ENCODE results near the gene CD300LF.

CD300LF gene

GRCh38 chr17:74757931-74758847 is 45.5 kb upstream of the CD300LF start:
- no peak for DNase-seq (ENCODE audit: insufficient read length, low spot score)
- FAIRE-seq, result no peak
- no peak for TF ChIP-seq CTCF (IDR thresholded peaks at IDR 0.05; ENCODE audit: insufficient read depth, missing control alignments)

- FAIRE-seq (no peak), DNase-seq (ENCODE audit: insufficient read length, low spot score) (no peak)
- no peak for TF ChIP-seq CTCF (IDR thresholded peaks at IDR 0.05; ENCODE audit: insufficient read depth, missing control alignments)
Observed at GRCh38 chr17:74757502-74757901, 44.8 kb upstream of the CD300LF start.

GRCh38 chr17:74756891-74757290 is 44.2 kb upstream of the CD300LF start:
- DNase-seq (ENCODE audit: insufficient read length, low spot score), result no peak
- FAIRE-seq, result no peak
- TF ChIP-seq CTCF (IDR thresholded peaks at IDR 0.05; ENCODE audit: insufficient read depth, missing control alignments), result no peak

- FAIRE-seq (no peak), DNase-seq (ENCODE audit: insufficient read length, low spot score) (no peak)
- no peak for TF ChIP-seq CTCF (IDR thresholded peaks at IDR 0.05; ENCODE audit: insufficient read depth, missing control alignments)
Observed at GRCh38 chr17:74755533-74755932, 42.8 kb upstream of the CD300LF start.

GRCh38 chr17:74754832-74755231 is 42.1 kb upstream of the CD300LF start:
- no peak for FAIRE-seq
- no peak for TF ChIP-seq CTCF (IDR thresholded peaks at IDR 0.05; ENCODE audit: insufficient read depth, missing control alignments)
- no peak for DNase-seq (ENCODE audit: insufficient read length, low spot score)

GRCh38 chr17:74752822-74753401 is 40.2 kb upstream of the CD300LF start:
- FAIRE-seq (no peak), DNase-seq (ENCODE audit: insufficient read length, low spot score) (no peak)
- TF ChIP-seq CTCF (IDR thresholded peaks at IDR 0.05; ENCODE audit: insufficient read depth, missing control alignments), result no peak

GRCh38 chr17:74752415-74752814 is 39.7 kb upstream of the CD300LF start:
- no peak for TF ChIP-seq CTCF (IDR thresholded peaks at IDR 0.05; ENCODE audit: insufficient read depth, missing control alignments)
- DNase-seq (ENCODE audit: insufficient read length, low spot score), result no peak
- FAIRE-seq, result no peak

All from D721Med (cell line).